Hepatocyte (in vitro differentiated cells): ENCODE measurements around the gene PYGM. TPM values are rescaled to one million over a fixed set of nuclear protein-coding genes. Genes with fewer than 3 reads are reported as not detected.

ENCODE experiments used
- DNase-seq: peaks from one replicate; pipeline ENCODE4 v3.0.0-alpha.2; 2016; ENCODE audit warnings: low spot score
- H2AFZ ChIP-seq: fragments of 200-600 bp; sonication (generic); 2 replicates; pipeline ENCODE4 v1.6.0; 2016; ENCODE audit warnings: antibody characterized with exemption, mild to moderate bottlenecking
- H3K27ac ChIP-seq: fragments of 200-600 bp; sonication (generic); 2 replicates; pipeline ENCODE4 v1.5.1; 2016; ENCODE audit warnings: mild to moderate bottlenecking
- H3K27me3 ChIP-seq: fragments of 200-600 bp; sonication (generic); 2 replicates; pipeline ENCODE4 v1.6.1; 2016
- H3K36me3 ChIP-seq: fragments of 200-600 bp; sonication (generic); replicated peaks from 2 replicates; pipeline ENCODE4 v1.5.1; 2016; ENCODE audit warnings: low read depth; ENCODE audit not compliant: insufficient read depth
- H3K4me1 ChIP-seq: fragments of 200-600 bp; sonication (generic); 2 replicates; pipeline ENCODE4 v1.5.1; 2016; ENCODE audit warnings: mild to moderate bottlenecking, moderate library complexity; ENCODE audit not compliant: insufficient read depth
- H3K4me2 ChIP-seq: fragments of 200-600 bp; sonication (generic); 2 replicates; pipeline ENCODE4 v1.6.0; 2016
- H3K4me3 ChIP-seq: fragments of 200-600 bp; sonication (generic); 2 replicates; pipeline ENCODE4 v1.5.1; 2016; ENCODE audit warnings: mild to moderate bottlenecking
- H3K79me2 ChIP-seq: fragments of 200-600 bp; sonication (generic); 2 replicates; pipeline ENCODE4 v1.6.0; 2017; ENCODE audit warnings: mild to moderate bottlenecking
- H3K9me2 ChIP-seq: fragments of 200-600 bp; sonication (generic); replicated peaks from 2 replicates; pipeline ENCODE4 v1.6.0; 2017; ENCODE audit warnings: mild to moderate bottlenecking; ENCODE audit not compliant: insufficient read depth
- H3K9me3 ChIP-seq: fragments of 200-600 bp; sonication (generic); 2 replicates; pipeline ENCODE4 v1.5.1; 2016; ENCODE audit warnings: low read depth, mild to moderate bottlenecking
- H4K20me1 ChIP-seq: fragments of 200-600 bp; sonication (generic); 2 replicates; pipeline ENCODE4 v1.6.0; 2016; ENCODE audit warnings: mild to moderate bottlenecking; ENCODE audit not compliant: insufficient read depth, poor library complexity, severe bottlenecking
- CTCF ChIP-seq: fragments of 200-600 bp; sonication (generic); IDR thresholded peaks from 2 replicates; pipeline ENCODE4 v1.5.1; 2016; ENCODE audit warnings: antibody characterized with exemption, mild to moderate bottlenecking; ENCODE audit not compliant: poor library complexity
- EZH2 ChIP-seq: fragments of 200-600 bp; sonication (generic); IDR thresholded peaks from 2 replicates; pipeline ENCODE4 v1.6.1; 2016; ENCODE audit warnings: antibody characterized with exemption, mild to moderate bottlenecking, borderline replicate concordance
- EZH2phosphoT487 ChIP-seq: fragments of 200-600 bp; sonication (generic); IDR thresholded peaks from one replicate; pipeline ENCODE4 v1.6.1; 2018; ENCODE audit warnings: antibody characterized with exemption, mild to moderate bottlenecking, low read depth, moderate library complexity; ENCODE audit not compliant: unreplicated experiment, severe bottlenecking
- WGBS: methylation state at CpG from one replicate; pipeline ENCODE4 v1.1.6; 2016; ENCODE audit warnings: low lambda C conversion rate; ENCODE audit errors: missing lambda C conversion rate; 5-methylcytosine and 5-hydroxymethylcytosine counted together
- polyA plus RNA-seq: library from polyadenylated mRNA; unstranded; fragments of >200 nt; fragmentation: Nextera tagmentation; extraction: Ambion mirVana; gene quantifications from 2 replicates; pipeline ENCODE4 v1.2.1, GENCODE V29; 2016
- total RNA-seq: library from RNA; depleted of rRNA; stranded (reverse); fragments of >200 nt; gene quantifications from 2 replicates; pipeline ENCODE4 v1.2.3, GENCODE V29; 2014

Gene PYGM
- total and polyA plus RNA-seq, 2 experiments from 2014 or later, result 1.9 to 4.0 TPM

DNA sequence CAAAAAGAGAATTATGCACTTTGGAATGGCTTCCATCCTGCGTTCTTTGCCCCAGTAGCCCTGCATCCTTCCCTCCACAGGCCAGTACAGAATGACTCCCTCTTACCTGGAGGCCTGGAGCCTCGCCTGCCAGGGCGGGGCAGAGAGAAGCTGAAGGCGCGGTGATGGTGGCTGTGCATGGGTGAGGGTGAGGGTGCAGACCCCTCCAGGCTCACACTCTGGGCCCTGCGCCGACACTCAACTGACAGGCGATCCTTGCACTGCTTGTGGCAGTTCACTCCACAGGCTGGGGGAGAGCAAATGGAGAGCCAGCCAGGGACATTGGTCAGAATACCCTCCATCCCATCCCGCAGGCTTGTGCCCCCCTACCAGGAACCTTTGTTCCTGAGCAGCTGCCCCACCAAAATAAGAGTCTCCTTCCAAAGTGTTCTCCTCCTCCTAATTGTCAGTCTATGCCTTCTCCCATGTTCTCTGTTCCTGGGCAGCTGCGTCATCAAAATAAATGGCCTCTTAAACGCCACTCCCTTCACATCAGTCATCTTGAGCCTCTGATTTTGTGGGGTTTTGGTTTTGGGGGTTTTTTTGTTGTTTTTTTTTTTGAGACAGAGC, 30.9 kb downstream of the PYGM start:
- Histone ChIP-seq H3K4me1 (no peaks in the 10 kb centered on the region), H4K20me1 (no peaks in the 10 kb centered on the region), H3K9me3 (no peaks in the 10 kb centered on the region), H2AFZ (no peak overlapping the region), H3K27me3 (peaks cover 9% of the 10 kb centered on the region), H3K36me3 (no peaks in the 10 kb centered on the region), H3K27ac (no peak overlapping the region), H3K4me2 (no peak overlapping the region), H3K9me2 (no peaks in the 10 kb centered on the region), H3K79me2 (no peaks in the 10 kb centered on the region), H3K4me3 (no peak overlapping the region)
- DNase-seq, result no peak
- TF ChIP-seq EZH2 (no peak), EZH2phosphoT487 (no peak), CTCF (no peak)
- WGBS, result 88% methylated on average over 11 of the region's 11 CpGs

DNA sequence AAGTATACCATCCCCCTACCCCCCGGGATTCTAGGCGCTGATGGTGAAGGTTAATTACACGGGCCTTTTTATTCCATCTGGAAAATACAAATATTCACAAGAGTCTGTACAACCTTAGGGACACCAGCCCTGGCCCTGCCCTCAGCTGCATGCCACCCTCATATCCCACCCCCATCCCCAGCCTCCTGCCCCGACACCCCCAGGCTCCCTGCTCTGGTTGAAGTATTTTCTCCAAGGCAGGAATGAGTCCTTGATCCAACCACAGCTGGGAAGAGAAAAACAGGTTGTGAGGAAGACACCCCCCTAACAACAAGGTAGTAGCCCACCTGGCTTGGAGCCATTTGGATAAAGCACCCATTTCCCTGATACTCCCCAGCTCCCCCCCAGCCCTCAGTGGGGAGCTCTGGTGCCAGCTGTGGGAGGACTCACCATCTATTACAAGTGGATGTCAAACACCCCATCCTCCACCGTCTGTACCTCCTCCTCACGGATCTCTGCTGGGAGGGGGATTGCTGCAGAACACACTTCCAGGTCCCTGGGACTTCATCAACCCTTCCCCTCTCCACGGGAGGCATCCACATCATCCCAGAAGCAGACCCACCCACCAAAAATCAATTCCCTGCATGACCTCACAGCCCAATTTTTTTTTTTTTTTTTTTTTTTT, 32.8 kb downstream of the PYGM start:
- Histone ChIP-seq H3K4me1 (no peaks in the 10 kb centered on the region), H3K27me3 (peaks cover 14% of the 10 kb centered on the region), H4K20me1 (no peaks in the 10 kb centered on the region), H3K4me2 (no peak overlapping the region), H3K79me2 (no peaks in the 10 kb centered on the region), H3K9me2 (no peaks in the 10 kb centered on the region), H2AFZ (no peak overlapping the region), H3K4me3 (no peak overlapping the region), H3K36me3 (no peaks in the 10 kb centered on the region), H3K9me3 (no peaks in the 10 kb centered on the region), H3K27ac (no peak overlapping the region)
- DNase-seq, result no peak
- 77% methylated on average over 7 of the region's 7 CpGs for WGBS
- TF ChIP-seq EZH2phosphoT487 (no peak), CTCF (no peak), EZH2 (no peak)

GRCh38 chr11:64726211-64726641, 33.5 kb downstream of the PYGM start:
- WGBS, result 53% methylated on average over 9 of the region's 9 CpGs
- Histone ChIP-seq H3K4me2 (no peak overlapping the region), H2AFZ (no peak overlapping the region), H3K9me3 (no peaks in the 10 kb centered on the region), H3K27me3 (peaks cover 21% of the 10 kb centered on the region), H3K4me3 (no peak overlapping the region), H3K79me2 (no peaks in the 10 kb centered on the region), H4K20me1 (no peaks in the 10 kb centered on the region), H3K36me3 (no peaks in the 10 kb centered on the region), H3K4me1 (no peaks in the 10 kb centered on the region), H3K9me2 (no peaks in the 10 kb centered on the region), H3K27ac (no peak overlapping the region)
- no peak for DNase-seq
- TF ChIP-seq CTCF (no peak), EZH2phosphoT487 (no peak), EZH2 (no peak)
